Caki2 (cell line): ENCODE measurements around the gene MISP3. TPM values are rescaled to one million over a fixed set of nuclear protein-coding genes. Genes with fewer than 3 reads are reported as not detected.

Source experiments
- DNase-seq: peaks from one replicate; pipeline ENCODE4 v3.0.0-alpha.2; 2015; ENCODE audit warnings: low read depth
- in situ Hi-C: cut with HindIII; loops from 2 replicates; pipeline ENCODE4 v1.10.0; 2016; ENCODE audit warnings: low sequenced_read_pairs, low pct_unique_long_range_greater_than_20kb, mixed read lengths
- total RNA-seq: library from RNA; depleted of rRNA; stranded (reverse); fragments of >200 nt; shearing (Covaris generic); gene quantifications from 2 replicates; pipeline ENCODE4 v1.2.3, GENCODE V29; 2014; ENCODE audit warnings: low replicate concordance

MISP3 gene
- total RNA-seq, 1 experiment from 2014 or later, result 2.5 TPM

DNA sequence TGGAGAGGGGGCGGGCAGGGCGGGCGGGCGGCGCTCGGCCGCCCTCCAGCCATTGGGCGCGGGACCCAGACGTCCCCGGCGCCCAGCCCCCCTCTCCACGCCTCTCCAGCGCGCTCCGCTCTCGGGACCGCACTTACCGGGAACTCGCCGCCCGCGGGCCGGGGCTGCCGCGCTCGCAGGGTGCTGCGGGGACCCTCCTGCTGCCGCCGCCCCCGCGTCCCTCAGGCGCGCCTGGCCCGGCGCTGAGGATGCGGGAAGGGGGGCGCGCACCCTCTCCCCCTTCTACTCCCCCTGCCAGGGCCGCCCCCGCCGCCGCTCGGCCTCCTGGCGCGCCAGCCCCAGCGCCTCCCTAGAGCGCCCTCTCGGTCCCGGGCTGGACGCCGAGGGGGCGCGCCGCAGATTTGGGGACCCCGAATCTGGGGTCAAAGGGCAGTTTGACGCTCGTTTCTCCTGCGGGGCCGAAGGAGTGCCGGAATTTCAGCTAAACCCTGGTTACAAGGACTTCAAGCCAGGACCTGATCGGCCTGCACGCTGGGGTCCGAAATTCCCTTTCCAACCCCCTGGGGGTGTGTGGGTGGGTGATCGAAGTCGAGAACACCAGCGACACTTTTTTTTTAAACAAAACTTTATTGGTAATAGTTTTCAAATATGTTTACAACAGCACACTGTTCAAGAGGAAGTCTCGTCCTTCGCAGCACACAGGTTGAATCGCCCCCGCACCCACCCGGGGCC is 18.7 kb downstream of the MISP3 start:
- in situ Hi-C loops, result loop anchor here (25.0 kb wide), 1 partner anchor 179 kb away; the partner anchor contains the start of genes BRME1 and CC2D1A
- peak; percentile 78 for DNase-seq

DNA sequence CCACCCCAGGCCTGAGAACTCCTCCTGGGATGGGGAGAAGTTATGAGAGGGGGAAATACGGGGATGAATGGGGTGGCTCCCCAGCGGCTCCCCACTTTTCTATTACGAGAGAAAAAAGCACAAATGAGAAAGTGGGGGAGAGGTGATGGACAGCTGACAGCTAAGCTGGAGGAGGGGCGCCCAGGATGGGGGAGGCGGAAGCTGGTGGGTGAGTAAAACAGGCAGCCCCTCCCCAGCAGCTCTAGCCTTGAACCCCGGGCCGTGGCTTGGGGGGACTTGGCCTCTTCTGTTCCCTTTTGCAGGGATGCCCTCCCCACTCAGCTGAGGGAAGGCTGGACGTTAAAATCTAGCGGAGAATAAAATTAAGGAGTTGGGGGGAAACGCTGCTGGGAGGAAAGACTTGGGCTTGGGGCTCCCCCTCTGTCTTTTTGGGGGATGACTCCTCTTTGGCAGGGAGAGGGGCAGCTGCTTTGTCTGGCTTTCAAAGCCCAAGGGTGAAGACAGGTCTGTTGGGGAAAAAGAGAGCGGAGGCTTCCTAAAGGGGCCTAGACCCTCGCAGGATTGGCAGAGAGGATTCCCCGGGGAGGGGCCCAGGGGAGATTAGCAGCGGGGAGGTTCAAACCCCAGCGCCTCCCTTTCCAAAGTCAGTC is 19.4 kb downstream of the MISP3 start:
- in situ Hi-C loops, result loop anchor here (25.0 kb wide), 1 partner anchor 180 kb away; the partner anchor contains the start of genes BRME1 and CC2D1A
- no peak for DNase-seq

DNA sequence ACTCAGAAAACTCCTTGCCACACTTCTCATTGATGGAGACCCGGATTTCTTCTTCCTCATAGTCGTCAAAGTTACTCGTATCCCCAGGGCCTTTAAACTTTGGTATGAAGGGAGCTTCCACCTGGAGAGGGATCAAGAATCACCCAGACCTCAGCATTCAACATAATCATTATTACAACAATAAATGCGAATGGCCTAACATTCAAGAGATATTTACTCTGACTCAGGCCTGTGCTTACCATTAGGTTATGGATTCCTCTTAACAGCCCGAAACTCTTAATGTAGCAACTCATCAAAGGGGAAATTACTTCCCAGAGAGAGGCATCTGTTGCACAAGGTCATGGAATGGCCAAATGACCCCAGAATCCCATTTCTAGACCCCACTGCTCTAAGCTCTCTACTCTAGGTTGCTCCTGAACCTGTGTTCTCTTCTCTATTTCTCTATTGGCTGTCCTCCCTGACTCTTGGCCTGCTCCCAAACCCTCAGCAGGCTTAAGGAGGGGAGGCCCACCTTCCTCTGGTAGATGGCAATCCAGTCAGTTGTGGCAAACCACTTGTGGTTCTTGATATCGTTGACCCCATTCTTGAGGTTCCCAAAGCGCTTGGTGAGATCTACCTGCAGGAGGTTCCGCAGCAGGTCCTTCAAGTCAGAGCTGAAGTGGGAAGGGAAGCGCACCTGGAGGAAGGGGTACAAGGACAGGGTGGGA is 20.7 kb downstream of the MISP3 start:
- no peak for DNase-seq
- in situ Hi-C loops, result loop anchor here (25.0 kb wide), 1 partner anchor 181 kb away; the partner anchor contains the start of genes BRME1 and CC2D1A

DNA sequence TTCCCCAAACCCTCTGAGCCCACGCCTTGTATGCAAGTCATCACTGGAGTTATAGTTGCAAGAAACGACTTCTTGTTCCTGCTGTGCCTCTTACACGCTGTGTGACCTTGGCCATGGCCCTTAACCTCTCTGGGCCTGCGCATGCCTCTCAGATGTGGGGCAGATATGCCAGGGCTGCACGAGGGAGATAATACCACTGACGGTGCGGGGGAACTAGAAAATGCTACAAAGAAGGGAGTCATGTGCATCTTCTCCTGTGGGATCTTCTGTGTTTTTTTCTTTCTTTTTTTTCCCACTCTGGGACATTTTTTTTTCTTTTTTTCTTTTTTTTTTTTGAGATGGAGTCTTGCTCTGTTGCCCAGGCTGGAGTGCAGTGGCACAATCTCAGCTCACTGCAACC is 22.3 kb downstream of the MISP3 start:
- DNase-seq, result no peak
- in situ Hi-C loops, result loop anchor here (25.0 kb wide), 1 partner anchor 183 kb away; the partner anchor contains the start of genes BRME1 and CC2D1A

DNA sequence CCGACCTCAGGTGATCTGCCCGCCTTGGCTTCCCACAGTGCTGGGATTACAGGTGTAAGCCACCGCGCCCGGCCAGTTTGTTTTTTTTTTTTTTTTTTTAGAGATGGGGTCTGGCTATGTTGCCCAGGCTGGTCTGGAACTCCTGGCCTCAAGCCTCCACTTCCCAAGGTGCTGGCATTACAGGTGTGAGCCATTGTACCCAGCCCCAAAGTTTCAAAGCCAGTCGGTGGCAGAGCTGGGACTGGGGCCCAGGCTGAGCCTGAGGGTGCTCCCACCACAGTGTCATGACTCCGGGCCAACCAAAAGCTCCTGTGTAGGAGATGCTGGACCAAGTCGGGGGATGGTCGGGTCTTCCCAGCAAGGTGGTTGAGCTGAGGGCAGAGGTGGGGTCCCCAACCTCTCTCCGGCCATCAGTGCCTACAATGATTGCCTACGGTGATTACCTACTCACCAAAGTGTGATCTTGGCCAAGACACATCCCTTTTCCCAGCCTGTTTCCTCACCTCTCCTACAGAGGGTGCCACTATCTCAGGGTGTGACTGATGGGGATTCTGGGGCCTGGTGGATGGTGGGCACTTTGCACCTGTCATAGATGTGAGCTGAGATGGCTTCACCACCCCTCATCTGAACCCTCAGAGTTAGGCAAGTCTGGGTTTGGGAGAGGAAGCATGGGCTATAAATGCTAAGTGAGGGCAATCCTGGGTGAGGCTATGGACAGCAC is 23.8 kb downstream of the MISP3 start:
- in situ Hi-C loops, result loop anchor here (25.0 kb wide), 1 partner anchor 184 kb away; the partner anchor contains the start of genes BRME1 and CC2D1A
- DNase-seq, result no peak

DNA sequence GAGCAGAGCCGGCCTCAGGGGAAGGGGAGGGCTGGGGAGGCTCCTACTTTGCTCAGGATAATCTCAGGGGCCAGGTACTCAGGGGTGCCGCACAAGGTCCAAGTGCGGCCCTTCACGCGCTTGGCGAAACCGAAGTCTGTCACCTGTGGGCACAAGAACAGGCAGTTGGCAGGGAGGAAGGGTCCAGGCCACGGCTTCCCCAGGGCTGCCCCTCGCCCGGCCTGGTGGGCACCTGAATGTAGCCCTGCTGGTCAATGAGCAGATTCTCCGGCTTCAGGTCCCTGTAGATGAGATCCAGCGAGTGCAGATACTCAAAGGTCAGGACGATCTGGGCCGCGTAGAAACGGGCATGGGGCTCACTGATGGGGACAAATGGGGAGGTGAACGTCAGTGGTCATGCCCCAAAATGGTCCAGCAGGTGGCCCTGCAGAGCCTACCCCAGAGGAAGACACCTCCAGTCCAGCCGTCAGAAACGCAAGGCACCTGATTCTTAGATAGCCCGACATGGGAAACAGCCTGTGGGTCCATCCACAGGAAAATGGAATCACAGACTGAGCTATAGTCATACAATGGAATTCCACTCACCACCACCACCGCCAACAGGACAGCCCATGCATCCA is 25.1 kb downstream of the MISP3 start:
- no peak for DNase-seq
- in situ Hi-C loops, result loop anchor here (25.0 kb wide), 1 partner anchor 185 kb away; the partner anchor contains the start of genes BRME1 and CC2D1A

DNA sequence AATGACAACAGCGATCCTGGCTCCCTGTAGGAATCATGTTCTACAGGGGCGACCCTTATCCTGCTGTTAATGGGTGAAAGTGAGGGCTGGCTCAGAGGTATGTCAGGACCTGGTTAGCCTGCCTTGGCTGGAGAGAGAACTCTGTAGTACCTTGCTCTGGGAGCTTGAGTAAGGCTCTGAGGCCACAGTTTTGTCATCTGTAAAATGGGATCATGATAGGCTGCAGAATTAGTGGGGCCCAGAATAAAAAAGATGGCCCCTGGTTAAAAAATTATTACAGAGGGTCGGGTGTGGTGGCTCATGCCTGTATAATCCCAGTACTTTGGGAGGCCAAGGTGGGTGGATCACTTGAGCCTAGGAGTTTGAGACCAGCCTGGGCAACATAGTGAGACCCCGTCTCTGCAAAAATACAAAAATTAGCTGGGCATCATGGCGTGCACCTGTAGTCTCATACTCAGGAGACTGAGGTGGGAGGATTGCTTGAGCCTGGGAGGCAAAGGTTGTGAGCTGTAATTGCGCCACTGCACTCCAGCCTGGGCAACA is 28.5 kb downstream of the MISP3 start:
- DNase-seq, result no peak

DNA sequence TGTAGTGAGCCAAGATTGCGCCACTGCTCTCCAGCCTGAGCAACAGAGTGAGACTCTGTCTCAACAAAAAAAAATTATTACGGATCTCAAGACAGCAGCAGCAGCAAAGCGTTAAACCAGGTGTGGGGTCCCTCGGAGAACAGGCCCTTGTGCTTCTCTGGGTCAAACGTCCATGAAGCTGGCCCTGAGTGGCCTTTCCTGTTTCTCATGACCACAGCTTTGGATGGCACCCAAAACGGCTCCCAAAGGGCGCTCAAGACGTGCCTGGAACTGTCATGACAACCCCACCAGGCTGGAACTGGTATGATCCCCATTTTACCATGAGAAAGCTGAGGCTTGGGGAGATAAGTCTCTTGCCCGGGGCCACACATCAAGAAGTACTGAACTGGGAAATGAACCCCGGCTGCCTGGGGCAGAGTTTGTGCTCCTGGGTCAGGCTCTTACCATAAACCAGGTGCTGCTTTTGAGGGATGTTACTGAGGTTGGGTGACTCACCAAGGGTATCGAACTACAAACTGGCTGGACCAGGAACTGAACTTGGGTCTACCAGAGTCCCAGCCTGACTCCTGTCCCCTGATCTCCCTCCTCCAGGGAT is 29.6 kb downstream of the MISP3 start:
- DNase-seq, result no peak
- in situ Hi-C loops, result no loop called here

More for the DNA sequence above, 28.5 kb downstream of the MISP3 start:
- in situ Hi-C loops, result no loop called here

DNA sequence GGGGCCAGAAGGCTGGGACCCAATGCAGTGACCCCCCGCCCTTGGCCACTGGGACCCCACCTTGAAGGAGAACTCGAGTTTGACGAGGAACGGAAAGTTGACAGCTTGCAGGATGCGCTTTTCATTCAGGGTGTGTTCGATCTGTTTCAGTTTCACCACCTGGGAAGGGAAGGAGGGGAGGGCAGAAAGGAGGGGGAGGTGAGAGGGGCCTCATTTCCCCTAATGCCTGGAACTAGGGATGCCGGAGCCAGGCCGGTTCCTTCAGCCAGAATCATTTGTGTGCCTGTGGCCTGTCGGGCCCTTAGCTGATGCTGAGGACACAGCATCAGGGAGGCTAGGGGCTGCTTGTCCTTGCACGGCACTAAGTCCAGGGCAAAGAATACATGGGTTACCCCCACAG is 30.2 kb downstream of the MISP3 start:
- in situ Hi-C loops, result no loop called here

DNA sequence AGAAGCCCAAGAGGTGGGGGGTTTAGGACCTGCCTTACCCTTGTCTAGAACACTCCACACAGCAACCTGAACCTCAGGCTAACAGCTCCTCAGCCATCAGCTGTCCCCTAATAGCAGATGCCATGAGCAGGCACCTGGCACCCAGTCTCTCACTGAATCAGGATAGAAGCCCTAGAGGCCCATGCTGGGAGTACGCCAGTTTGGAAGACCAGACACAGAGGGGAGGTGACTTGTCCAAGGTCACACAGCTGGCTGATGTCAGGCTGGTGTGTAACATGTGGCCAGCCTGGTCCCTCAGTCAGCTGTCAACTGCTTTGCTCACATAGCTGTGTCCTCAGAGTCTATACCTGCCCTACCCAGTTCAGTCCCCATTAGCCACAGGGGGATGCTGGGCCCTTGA is 30.7 kb downstream of the MISP3 start:
- in situ Hi-C loops, result no loop called here
- no peak for DNase-seq

More for the DNA sequence above, 30.2 kb downstream of the MISP3 start:
- DNase-seq, result no peak

DNA sequence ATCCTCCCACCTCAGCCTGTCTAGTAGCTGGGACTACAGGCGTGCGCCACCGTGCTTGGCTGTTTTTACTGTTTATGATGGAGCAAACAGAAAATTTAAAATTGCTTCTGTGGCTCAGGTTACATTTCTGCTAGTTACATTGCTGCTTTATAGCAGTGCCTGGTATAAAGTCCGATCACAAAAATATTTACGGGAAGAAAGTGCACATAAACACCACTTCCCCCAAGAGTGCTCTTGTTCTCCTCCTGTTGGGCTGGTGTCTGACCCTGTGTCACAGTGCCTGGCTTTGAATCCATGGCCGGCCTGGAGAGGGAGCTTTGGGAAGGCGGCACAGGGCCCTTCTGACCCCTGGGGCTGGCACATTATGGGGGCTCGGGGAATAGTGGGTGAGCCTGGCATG is 33.1 kb downstream of the MISP3 start:
- DNase-seq, result no peak
- in situ Hi-C loops, result no loop called here

DNA sequence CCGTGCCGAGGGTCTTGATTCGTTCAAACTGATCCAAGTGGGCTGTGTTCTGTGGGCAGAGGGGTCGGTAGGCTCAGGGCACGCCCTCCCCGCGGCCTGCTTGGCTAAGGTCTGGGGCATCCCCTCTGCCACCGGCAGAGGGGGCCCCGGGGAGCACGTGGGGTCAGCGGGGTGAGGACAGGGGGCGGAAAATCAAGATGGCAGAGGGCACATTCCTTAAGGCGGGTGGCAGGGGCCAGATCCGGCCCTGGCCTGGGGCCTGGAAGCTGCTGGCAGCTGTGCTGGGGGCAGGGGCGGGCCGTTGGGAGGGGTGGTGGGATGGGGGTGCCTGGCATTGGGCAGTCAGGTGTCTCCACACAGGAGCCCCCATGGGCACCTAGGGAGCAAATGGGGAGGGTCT is 34.3 kb downstream of the MISP3 start:
- DNase-seq, result no peak
- in situ Hi-C loops, result no loop called here

DNA sequence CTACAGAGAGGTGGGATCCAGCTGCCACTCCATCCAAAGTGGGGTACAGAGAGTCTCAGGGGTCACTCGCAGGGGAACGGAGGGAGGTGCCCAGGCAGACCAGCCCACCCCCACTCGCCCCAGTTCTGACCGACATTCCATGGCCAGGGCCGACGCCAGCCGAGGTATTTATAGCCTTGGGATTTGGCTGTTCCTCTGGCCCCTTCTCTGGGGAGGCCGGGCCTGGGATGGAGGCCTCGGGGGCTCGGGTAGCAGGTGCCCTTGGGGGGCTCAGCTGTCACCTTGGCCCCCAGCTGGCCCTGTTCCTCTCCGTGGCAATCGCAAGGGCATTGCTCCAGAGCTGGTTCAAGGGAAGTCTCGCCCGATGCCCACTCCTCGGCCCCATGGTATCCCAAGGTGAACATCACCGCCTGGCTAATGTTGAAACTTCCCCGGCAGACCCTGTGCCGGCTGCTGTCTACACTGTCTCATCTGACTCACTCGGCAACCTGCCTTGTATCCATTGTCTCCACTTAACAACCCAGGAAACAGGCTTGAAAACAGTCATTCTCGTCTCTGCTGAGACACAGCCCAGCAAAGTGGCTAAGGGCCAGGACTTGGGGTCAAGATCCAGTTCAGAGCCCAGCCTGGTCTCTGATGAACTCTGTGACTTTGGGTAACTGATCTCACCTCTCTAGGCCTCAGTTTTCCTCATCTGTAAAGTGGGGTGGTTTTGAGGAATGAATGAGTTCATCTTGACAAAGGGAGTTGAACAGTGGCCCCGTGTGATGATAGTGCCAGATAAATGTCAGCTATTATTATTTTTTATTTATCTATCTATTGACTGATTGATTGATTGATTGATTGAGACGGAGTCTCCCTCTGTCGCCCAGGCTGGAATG is 35.2 kb downstream of the MISP3 start:
- no peak for DNase-seq
- in situ Hi-C loops, result no loop called here

DNA sequence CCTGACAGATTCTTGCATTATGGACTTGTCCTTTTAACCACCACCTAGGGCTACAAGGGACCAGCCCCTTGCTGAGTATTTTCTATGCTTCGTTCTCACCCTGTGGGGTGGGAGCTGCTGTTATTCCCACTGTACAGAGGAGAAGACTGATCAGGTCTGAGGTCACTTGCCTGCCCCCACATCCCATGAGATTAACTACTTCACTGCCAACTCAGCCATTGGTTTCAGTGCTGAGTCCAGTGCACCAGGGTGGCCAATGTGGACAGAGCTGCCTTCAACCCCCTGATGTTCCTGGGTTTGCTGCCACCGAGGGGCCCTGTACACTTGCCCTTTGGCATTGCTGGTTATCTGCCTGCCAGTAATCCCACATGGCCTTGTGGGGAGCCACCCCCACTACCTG is 38.1 kb downstream of the MISP3 start:
- in situ Hi-C loops, result no loop called here
- no peak for DNase-seq

DNA sequence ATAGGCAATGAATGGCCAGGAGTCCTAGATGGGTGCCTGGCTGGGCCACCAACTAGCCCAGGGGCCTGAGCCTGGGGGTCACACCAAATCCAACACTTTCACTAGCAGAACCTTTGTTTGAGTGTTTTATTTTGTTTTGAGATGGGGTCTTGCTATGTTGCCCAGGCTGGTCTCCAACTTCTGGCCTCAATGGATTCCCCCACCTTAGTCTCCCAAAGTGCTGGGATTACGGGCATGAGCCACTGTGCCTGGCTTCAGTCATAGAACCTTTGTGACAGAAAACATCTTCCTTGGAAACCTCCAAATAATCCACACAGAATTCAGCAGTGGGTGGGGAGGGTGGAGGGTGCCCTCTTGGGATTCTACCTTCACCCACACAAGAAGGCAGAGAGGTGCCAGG is 38.9 kb downstream of the MISP3 start:
- in situ Hi-C loops, result no loop called here
- DNase-seq, result no peak

DNA sequence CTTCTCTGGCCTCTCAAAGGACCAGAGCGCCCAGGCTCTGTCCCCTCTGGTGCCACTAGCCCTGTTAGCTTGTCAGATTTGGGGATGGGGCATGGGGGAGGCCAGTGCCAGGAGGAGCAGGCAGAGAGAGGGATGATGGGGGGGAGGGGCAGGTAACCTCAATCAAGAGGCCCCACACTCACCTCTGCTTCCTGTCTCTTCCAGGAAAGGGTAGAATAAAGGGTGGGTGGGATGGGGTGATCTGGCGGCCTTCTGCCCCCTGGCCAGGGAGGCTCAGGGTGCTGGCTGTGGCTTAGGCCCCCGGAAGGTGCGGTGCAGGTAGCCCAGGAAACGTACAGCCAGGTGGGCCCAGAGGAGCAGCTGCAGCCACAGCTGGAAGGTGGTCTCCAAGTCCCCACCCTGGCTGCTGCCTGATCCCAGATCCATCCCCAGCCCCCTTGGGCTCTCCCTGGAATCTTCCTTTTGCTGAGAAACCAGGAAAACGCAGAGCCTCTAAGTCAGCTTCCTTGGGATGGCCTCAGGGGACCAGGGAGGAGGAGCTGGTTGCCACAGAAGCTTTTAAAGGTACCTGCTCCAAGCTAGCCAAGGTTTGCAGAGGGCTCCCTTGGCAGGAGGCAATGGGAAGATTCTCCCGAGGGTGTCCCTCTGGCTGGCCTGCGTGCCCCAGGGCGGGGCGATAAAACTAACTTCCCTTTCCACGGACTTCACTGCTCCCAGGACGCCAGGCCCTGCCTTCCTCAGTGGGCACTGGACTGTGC is 39.6 kb downstream of the MISP3 start:
- in situ Hi-C loops, result no loop called here
- no peak for DNase-seq
